NCI-H2196 (cell line): ENCODE results near the gene ZBTB21.

Source experiments
- DNase-seq: peaks from one replicate; lab custom pipeline; 2025; ENCODE audit not compliant: unreplicated experiment; lab: John Stamatoyannopoulos, UW

Gene ZBTB21

GRCh38 chr21:42040411-42041180 lies 30.4 kb upstream of the ZBTB21 start:
- no peak for DNase-seq

- no peak for DNase-seq
Observed at GRCh38 chr21:42039911-42040351, 29.8 kb upstream of the ZBTB21 start.

- DNase-seq = no peak
Observed at GRCh38 chr21:42039470-42039901, 29.3 kb upstream of the ZBTB21 start.

DNA sequence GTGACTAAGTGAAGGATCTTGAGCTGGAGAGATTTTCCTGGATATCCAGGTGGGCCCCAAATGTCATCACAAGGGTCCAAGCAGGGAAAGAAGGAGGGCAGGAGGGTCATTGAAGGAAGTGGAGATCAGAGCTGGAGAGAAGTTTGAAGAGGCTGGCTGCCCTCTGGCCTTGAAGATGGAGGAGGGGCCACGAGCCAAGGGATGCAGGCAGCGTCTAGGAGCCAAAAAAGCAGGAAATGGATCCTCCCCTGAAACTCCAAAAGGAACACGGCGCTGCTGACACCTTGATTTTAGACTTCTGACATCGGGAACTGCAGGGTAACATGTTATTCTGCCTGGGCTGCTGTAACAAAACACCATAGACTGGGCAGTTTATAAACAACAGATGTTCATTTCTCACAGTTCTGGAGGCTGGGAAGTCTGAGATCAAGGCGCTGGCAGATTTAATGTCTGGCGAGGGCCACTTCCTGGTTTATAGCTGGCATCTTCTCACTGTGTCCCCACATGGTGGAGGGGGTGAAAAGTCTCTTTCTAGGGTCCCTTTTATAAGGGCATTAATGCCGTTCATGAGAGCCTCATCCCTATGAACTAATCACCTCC lies 28.8 kb upstream of the ZBTB21 start:
- no peak for DNase-seq

DNA sequence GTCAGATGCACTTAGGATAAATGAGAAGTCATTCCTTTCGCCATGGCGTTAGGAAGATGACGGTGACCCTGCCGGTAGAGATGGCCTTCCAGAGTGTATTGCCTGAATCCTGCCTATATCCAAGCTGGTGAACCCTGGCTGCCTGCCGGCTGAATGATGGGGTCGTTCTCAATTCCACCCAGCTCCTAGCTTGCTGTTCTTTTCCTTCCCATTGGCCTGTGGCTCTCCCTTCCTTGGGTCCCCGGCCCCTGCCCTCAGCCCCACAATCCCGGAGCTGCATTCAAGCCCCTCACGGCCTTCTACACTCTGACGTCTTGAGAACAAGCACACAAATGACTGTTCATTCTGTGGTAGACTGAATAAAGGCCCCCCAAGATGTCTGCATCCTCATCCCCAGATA lies 28.2 kb upstream of the ZBTB21 start:
- no peak for DNase-seq

DNA sequence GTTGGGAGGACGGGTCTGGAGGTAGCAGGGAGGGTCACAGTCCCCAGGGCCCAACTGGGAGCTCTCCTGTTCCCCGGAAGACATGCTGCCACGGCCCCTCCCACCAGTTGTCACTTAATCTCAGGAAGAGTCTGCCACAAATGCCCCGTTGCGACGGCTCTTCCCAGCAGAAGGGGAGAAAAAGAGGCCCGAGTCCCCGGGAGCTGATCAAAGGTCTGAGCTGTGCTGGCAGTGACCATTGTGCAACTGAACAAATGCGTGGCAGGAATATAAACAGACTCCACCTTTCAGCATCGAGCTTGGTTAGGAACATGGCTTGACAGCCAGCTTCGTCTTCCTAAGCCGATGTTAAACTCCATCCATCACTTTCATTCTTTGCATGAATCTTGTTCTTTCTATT lies 27.8 kb upstream of the ZBTB21 start:
- no peak for DNase-seq

- DNase-seq = no peak
Observed at GRCh38 chr21:42037516-42037915, 27.4 kb upstream of the ZBTB21 start.

- no peak for DNase-seq
Observed at GRCh38 chr21:42036313-42036712, 26.2 kb upstream of the ZBTB21 start.

DNA sequence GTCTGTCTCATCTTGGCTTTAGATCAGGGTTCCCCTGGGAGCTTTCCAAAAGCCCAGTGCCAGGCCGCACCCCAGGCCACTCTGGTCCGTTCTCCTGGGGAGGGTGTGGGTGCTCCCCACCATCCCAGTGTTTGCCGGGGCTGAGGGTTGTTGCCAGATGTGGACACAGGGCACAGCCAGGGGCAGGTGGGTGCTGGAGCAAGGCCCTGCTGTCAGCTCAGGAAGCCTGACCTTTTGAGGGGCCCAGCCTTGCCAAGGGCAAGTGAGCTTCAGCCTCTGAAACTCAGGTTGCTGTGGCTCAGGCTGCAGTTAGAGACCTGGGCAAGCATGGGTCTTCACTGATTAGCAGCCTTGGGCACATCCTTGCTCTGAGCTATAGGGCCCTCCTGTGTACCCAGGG lies 22.8 kb upstream of the ZBTB21 start:
- no peak for DNase-seq

- no peak for DNase-seq
Observed at GRCh38 chr21:42032266-42032665, 22.1 kb upstream of the ZBTB21 start.

GRCh38 chr21:42031816-42032215 lies 21.7 kb upstream of the ZBTB21 start:
- peak; percentile 25 for DNase-seq

- DNase-seq = no peak
Observed at GRCh38 chr21:42031241-42031640, 21.1 kb upstream of the ZBTB21 start.

- DNase-seq = no peak
Observed at GRCh38 chr21:42030311-42030710, 20.2 kb upstream of the ZBTB21 start.

DNA sequence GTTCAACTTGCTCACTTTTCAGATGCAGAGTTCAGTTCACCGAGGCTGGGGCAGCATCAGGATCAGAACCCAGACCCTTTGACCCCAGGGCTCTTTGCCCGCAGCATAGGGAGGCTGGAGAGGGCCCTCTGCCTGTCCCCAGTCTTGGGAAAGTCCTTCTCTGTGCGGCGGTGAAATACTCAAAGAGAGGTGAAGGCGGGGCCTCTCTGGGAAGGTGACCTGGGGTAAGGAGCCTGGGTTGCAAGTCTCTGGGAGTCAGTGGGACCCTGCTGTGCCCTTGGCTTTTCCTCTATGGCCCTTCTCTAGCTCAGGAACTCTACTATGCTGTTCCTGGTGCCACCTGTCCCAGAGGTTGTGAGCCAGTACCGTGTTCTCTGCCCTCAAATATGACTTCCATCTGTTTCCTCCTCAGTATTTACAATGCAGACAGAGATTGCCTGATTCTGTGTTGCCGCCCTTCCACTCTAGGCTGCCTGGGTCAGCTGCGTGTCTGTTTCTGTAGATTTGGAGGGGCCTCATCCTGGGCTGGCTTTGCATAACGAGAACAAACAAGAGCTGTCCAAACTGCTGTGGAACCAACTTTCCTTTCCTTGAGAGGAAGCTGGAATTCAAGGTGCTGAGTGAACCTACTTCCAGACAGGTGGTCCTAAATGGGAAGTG lies 18.7 kb upstream of the ZBTB21 start:
- DNase-seq = no peak

DNA sequence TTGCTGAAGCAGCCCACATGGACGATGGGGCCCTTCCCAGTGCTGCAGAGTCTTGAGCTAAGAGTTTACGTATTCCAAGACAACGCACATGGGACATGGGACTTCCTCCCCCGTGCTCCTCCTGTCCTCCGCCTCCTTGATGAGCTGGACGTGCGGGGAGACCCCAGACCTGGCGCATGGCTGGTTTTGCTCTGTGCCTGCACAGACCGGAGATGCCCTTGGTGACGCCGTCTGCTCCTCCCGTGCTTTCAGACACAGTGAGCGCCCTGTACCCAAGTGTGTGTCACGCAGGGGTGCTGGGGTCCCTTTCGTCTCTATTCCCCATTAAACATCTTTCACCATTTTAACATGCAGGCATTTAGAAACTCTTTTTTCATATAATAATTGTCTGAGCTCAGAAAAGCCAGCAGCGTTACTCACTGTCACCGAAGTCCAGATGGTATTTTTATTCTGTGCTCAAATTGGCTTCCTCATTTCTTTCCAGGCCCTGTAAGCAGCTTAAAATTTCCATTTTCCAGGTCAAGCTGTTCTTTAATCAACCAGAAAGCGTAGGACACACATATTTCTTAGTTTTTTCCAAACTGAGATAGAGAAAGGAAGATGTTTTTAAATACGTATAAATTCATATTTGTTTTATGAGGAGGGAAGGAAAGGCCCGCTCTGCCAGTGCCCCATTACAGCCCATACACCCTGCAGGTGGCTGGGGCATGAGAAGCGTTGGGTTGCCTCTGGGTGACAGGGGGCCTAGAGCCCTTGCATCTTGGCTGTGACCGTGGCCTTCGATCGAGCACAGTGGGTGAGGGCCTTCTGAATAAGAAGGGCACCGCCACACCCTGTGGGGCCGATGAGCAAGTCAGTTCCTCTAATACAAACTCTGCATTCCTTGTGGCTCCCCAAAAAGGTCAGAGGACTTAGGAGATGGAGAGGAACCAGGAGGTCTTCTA lies 17.9 kb upstream of the ZBTB21 start:
- DNase-seq = no peak

- no peak for DNase-seq
Observed at GRCh38 chr21:42027085-42027821, 17.1 kb upstream of the ZBTB21 start.

DNA sequence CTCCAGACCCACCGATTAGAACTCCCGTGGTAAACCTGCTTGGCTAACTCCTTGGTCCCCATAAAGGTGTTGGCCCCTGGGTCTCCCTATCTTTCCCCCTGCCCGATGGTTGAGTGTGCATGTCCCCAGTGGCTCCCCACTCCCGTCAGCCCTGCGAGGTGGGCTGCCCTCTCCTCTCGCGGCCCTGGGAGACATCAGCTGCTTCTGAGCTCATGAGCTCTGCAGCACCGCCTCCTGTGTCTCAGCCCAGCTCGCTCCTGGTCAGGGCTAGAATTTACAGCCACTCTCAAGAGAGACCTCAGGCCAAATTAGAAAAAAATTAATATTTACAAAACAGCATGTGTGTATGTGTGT lies 15.9 kb upstream of the ZBTB21 start:
- no peak for DNase-seq

- no peak for DNase-seq
Observed at GRCh38 chr21:42025376-42026081, 15.4 kb upstream of the ZBTB21 start.

GRCh38 chr21:42022906-42023305 lies 12.7 kb upstream of the ZBTB21 start:
- DNase-seq = no peak

- DNase-seq = no peak
Observed at GRCh38 chr21:42022091-42022430, 11.9 kb upstream of the ZBTB21 start.
